Suppressor macrophage (primary cell): ENCODE data around the gene DR1.
"Not testable (repeated sequence)": the region's sequence is repeated elsewhere in the genome, so short reads cannot be mapped to it uniquely, and the experiment has no call there.

ENCODE experiments used
- DNase-seq, 4 experiments: peaks; one replicate each; pipeline ENCODE4 v3.0.0-alpha.2; 2020 to 2022

The DR1 gene

DNA sequence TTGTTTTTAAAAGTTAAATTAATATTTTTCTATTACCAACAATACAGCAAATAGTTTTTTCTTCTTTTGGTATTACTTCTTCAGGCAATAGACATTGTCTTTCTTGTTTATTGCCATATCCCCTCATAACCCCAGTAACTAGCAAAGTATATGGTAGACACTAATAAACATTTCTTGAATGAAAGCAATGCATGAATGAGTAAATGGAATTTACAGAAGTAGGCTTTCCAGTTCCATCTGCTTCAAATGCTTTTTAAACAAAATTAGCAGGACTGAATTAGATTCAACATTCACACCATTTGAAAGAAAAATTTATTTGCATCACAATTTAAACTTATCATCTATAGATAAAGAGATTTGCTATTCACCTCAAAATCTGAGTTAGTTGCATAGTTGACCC, 5.6 kb upstream of the DR1 start:
- no peak for DNase-seq

DNA sequence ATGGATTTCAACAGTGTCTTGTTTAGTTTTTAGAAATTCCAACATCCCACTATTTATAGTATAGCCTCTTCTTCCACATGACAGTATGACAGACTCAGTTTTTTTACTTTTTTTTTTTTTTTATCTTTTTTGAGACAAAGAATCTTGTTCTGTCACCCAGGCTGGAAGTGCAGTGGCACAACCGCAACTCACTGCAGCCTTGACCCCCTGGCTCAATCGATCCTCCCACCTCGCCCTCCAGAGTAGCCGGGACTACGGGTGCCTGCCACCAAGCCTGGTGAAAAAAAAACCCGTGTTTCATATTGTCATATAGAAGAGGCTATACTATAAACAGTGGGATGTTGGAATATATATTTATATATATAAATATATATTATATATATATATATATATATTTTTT, 1.2 kb upstream of the DR1 start:
- DNase-seq: peak in 1 of 4 experiments; percentile 10

- peak in 3 of 4 experiments; percentile 46 to 70 (median 69) for DNase-seq
Measured at GRCh38 chr1:93344886-93345632, 648 bp upstream of the DR1 start.

GRCh38 chr1:93346421-93346993, 800 bp downstream of the DR1 start:
- peak; percentile 42 to 58 (median 50) for DNase-seq

GRCh38 chr1:93347334-93347899, 1.7 kb downstream of the DR1 start:
- no peak for DNase-seq

GRCh38 chr1:93348104-93348728, 2.5 kb downstream of the DR1 start:
- no peak for DNase-seq

- DNase-seq: no peak
Measured at GRCh38 chr1:93349231-93350135, 3.8 kb downstream of the DR1 start.

DNA sequence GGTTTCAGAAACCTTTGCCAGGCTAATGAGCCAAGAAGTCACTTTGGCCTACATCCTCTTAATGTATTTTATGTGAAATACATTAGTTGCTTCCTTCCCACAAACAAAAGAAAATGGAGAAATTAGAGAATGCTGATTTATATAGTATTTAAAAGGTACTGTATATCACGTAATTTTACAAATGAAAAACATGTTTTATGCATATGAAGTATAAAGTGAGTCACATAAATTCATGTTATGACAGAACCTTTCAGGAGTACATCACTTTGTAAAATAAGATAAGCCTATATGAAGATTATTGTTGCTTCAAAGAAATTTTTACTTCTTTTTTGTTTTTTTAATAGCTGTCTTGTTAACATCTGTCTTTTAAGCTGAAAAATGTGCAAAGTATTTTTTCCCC, 4.6 kb downstream of the DR1 start:
- DNase-seq: no peak

GRCh38 chr1:93350875-93351274, 5.2 kb downstream of the DR1 start:
- no peak for DNase-seq

DNA sequence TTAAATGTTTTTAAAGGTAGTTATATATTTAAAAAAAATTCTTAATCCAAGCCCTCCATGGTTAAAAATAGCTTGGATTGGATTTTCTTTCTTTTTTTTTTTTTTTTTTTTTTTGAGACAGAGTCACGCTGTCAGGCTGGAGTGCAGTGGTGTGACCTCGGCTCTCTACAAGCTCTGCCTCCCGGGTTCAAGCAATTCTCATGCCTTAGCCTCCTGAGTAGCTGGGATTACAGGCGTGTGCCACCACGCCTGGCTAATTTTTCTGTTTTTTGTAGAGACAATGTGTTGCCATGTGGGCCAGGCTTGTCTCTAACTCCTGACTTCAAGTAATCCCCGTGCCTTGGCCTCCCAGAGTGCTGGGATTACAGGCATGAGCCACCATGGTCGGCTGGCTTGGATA, 5.6 kb downstream of the DR1 start:
- DNase-seq: not testable (repeated sequence)

DNA sequence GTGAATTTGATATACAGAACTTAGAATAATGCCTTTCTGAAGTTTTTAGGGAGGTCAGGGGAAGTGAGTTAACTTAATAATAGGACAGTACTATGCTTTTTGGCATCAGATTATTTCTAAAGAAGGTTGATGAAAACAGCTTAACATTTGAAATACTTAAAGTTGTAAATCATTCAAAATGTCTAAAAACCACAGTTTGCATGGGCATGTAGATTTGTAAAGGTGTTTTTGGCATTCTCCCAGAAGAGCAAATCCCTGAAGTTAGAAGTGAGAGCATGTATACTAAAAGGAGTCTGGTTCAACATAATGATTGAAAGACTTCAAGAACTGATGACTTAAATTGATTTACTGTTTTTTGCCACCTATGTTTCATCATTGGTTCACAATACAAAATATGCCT, 6.7 kb downstream of the DR1 start:
- no peak for DNase-seq

DNA sequence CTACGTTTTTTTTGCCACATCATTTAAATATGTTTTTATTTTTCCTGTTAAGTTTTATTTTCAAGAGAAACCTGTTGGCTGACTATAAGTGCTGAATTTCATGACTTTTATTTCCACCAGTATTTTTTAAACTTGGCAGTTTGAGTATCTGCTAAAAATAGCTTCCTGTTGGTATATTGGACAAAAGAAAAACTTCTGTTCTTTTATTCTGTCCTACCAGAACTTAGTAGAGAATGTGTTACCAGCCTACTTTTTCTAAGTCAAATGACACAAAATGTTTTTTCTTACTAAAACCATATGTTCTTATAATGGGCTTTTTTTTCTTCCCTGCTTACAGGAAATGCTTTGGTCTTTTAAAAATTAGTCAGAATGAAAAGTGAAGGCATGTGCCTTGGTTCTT, 7.6 kb downstream of the DR1 start:
- no peak for DNase-seq

DNA sequence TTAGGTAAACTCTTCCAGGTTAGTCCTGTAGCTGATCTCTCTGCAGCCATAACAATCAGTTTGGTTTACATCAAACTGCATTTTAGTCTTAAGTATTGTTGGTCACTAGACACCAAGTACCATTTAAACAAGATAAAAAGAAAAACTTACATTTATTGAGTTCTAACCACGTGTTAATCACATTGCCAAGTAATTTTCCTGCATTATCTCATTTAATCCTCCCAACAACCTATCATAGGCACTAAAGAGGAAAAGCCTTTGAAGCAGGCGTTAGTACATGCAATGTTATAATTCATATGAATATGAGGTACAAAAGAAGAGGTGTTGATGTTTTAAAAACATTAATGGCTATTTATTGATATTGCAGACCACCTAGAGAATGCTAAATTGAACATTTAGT, 9.0 kb downstream of the DR1 start:
- DNase-seq: no peak

DNA sequence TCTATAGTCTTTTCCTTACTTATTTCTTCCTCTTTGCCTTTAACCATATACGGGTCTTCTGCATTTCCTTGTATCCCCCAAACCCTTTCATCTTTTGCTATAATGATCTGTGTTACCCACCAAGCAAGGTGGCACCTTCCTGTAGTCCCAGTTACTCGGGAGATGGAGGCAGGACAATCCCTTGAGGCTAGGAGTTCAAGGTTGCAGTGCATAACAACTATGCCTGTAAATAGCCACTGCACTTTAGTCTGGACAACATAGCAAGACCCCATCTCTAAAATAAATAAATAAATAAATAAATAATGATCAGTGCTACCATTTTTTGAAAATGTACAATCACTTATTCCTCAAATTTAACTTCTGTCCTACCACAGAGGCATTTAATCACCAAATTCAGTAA, 11.5 kb downstream of the DR1 start:
- no peak for DNase-seq

DNA sequence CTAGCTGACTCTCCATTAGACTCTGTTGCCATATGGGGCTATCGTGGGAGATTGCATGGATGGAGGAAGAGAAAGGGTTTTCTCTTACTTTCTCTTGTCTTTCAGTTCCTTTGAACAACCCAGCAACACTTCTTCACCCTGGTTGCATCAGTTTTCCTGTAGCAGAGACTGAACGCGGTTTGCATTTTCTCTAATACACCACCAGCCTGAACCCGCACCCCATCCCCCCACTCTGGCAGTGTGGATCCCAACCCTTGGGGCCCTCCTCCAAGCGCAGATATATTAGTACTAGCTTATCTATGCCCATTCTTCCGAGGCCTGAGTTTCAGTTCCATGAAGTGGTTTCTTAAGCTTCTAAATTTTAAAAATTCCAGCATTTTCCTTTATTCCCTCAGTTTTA, 12.6 kb downstream of the DR1 start:
- DNase-seq: peak in 2 of 4 experiments; percentile 8 to 13

DNA sequence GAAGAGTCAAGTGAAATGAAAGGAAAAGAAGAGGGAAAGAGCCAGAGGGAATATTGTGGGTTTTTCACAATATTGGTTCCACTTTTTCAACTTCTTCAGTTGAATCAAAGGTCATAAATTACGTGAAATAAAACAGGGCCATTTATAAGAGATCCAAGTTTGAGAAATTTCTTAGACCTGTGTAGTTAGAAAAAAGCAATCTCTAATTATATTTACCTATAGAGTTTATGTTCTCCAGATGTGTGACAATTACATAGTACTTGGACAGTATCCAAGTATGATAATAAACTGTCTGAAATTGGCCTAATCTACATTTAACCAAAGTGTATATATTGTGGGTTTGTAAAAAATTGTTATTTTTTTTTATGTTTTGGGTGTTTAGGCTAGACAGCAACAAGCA, 14.4 kb downstream of the DR1 start:
- DNase-seq: no peak

DNA sequence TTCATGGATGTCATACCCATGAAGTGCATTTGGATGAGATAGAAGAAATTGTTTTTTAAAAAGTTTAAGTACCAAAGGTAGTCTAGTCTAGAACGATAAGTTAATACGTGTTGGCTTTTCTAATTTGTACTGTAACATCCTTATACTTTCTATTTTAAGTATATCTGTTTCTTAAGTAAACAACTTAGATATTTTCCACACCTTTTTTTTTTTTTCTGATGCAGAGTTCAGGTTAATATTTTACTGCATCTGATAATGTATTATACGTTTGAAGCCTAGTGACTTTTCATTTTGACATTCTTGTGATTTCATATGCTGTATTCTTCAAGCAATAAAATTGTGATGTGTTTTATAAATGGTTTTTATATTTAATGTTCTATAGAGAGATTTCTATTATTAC, 16.5 kb downstream of the DR1 start:
- no peak for DNase-seq

- DNase-seq: no peak
Measured at GRCh38 chr1:93365813-93366212, 20.1 kb downstream of the DR1 start.

GRCh38 chr1:93369734-93370133, 24.0 kb downstream of the DR1 start:
- no peak for DNase-seq

DNA sequence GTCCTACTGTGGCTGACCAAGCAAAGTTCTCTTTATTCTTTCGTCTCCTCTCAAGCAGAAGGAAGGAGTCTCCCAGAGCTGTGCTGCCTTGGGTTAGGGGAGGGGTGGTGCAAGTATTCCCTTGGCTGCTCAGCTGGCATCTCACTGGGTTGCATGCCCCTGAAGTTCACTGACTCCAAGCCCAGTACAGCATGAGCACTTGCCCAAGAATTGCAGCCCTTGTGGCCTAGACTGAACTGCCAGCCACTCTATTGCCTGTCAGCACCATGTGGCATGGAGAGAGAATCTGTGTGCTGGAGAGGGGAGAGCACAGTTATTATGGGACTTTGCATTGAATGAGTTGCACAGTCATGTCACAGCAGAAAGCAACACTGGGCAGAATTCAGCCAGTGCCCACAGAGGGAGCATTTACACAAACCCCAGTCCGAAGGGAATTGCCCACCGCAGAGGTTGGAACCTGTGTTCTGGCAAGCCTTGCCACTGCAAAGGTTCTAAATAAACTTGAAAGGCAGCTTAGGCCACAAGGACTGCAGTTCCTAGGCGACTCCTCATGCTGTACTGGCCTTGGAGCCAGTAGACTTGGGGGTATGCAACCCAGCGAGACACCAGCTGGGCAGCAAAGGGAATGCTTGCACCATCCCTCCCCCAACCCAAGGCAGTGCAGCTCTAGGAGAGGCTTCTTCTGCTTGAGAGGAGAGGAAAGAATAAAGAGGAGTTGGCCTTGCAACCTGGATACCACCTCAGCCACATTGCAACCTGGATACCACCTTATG, 28.8 kb downstream of the DR1 start:
- DNase-seq: no peak

- no peak for DNase-seq
Measured at GRCh38 chr1:93384656-93385055, 38.9 kb downstream of the DR1 start.

GRCh38 chr1:93386268-93386667, 40.6 kb downstream of the DR1 start:
- DNase-seq: not testable (repeated sequence)
